Fibroblast of lung (primary cell): ENCODE measurements around the gene TUBGCP2.

Source experiments
- EZH2 ChIP-seq: IDR thresholded peaks from 2 replicates; pipeline ENCODE4 v1.5.1; 2012; ENCODE audit warnings: low read length, control low read depth, mild to moderate bottlenecking; ENCODE audit errors: missing control alignments
- TF ChIP-seq, protein P1 (sequence below), 2 donors: IDR thresholded peaks in 1 of 2; conservative IDR thresholded peaks in 1 of 2; 1 replicate in 1 of 2; 2 replicates in 1 of 2; pipeline ENCODE4 v1.5.1; 2011 to 2012; ENCODE audit warnings: low read length in 2 of 2, control low read depth in 1 of 2, inconsistent platforms in 1 of 2, low read depth in 1 of 2, mild to moderate bottlenecking in 1 of 2

DNA sequence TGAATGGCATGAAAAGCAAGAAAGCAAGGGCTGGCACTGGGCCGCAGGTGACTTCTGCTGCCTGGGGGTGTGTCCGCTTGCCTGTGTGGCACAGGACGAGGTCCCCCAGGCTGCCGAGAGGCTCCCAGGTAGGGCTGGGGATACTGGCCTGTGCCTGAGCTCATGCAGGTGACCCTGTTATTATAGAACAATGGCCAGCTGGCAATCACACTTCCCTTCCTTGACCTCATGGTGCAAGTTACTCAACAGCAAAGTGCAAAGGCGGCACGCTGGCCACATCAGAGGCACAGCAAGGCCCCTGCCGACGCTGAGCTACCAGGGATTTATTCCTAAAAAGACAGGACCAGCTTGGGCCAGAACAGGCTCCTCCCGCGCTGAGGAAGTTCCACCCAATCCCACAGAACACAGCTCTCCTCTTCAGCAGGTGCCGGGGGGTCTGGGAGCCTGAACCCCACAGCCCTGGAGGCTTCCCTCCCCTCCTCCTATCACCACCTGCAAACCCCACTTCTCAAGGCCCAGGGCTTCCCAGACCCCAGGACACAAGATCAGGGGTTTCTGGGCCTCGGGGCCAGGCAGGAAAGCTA, 30.6 kb downstream of the TUBGCP2 start:
- TF ChIP-seq, protein P1, sequence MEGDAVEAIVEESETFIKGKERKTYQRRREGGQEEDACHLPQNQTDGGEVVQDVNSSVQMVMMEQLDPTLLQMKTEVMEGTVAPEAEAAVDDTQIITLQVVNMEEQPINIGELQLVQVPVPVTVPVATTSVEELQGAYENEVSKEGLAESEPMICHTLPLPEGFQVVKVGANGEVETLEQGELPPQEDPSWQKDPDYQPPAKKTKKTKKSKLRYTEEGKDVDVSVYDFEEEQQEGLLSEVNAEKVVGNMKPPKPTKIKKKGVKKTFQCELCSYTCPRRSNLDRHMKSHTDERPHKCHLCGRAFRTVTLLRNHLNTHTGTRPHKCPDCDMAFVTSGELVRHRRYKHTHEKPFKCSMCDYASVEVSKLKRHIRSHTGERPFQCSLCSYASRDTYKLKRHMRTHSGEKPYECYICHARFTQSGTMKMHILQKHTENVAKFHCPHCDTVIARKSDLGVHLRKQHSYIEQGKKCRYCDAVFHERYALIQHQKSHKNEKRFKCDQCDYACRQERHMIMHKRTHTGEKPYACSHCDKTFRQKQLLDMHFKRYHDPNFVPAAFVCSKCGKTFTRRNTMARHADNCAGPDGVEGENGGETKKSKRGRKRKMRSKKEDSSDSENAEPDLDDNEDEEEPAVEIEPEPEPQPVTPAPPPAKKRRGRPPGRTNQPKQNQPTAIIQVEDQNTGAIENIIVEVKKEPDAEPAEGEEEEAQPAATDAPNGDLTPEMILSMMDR (conservative IDR thresholded peaks at IDR 0.05 in 1 of 2, IDR thresholded peaks at IDR 0.05 in 1 of 2; ENCODE audit: low read depth in 1 of 2, low read length in 2 of 2): no peak
- no peak for TF ChIP-seq EZH2
